ENCODE measurements around the gene CHD9.
"Not testable (repeated sequence)": the region's sequence is repeated elsewhere in the genome, so short reads cannot be mapped to it uniquely, and the experiment has no call there.

Gene CHD9

GRCh38 chr16:53051255-53051654 lies 3.5 kb upstream of the CHD9 start:
- not testable (repeated sequence) for DNase-seq

- peak; percentile 73 for DNase-seq
These were observed 2.0 kb upstream of the CHD9 start, which contains the start of gene CHD9NB for GRCh38 chr16:53052519-53053501. CHD9NB (minus strand) TSS chr16:53052897; CDS start chr16:53044158, 8,739 bp downstream.

- peak; percentile 24 for DNase-seq
These were observed 673 bp upstream of the CHD9 start for GRCh38 chr16:53053967-53054669.

GRCh38 chr16:53055541-53056391 lies 975 bp downstream of the CHD9 start:
- peak; percentile 73 for DNase-seq

- DNase-seq, result peak; percentile 67
These were observed 1.6 kb downstream of the CHD9 start for GRCh38 chr16:53056392-53056881.

- DNase-seq, result no peak
These were observed 2.9 kb downstream of the CHD9 start for GRCh38 chr16:53057658-53058057.

GRCh38 chr16:53058441-53058840 lies 3.6 kb downstream of the CHD9 start:
- no peak for DNase-seq

GRCh38 chr16:53058882-53059281 lies 4.1 kb downstream of the CHD9 start:
- DNase-seq, result no peak

- DNase-seq, result no peak
These were observed 4.9 kb downstream of the CHD9 start for GRCh38 chr16:53059672-53060071.

- DNase-seq, result no peak
These were observed 6.5 kb downstream of the CHD9 start for GRCh38 chr16:53061256-53061655.

- DNase-seq, result no peak
These were observed 6.9 kb downstream of the CHD9 start for GRCh38 chr16:53061701-53062159.

GRCh38 chr16:53064081-53064578 lies 9.3 kb downstream of the CHD9 start:
- DNase-seq, result no peak

- DNase-seq, result no peak
These were observed 10.8 kb downstream of the CHD9 start for GRCh38 chr16:53065461-53066061.

GRCh38 chr16:53067675-53068074 lies 12.9 kb downstream of the CHD9 start:
- DNase-seq, result no peak

GRCh38 chr16:53068423-53068833 lies 13.6 kb downstream of the CHD9 start:
- no peak for DNase-seq

GRCh38 chr16:53069772-53070171 lies 15.0 kb downstream of the CHD9 start:
- no peak for DNase-seq

GRCh38 chr16:53071748-53072301 lies 17.0 kb downstream of the CHD9 start:
- no peak for DNase-seq

GRCh38 chr16:53073022-53073421 lies 18.2 kb downstream of the CHD9 start:
- DNase-seq, result no peak

GRCh38 chr16:53074296-53074695 lies 19.5 kb downstream of the CHD9 start:
- not testable (repeated sequence) for DNase-seq

GRCh38 chr16:53075461-53075860 lies 20.7 kb downstream of the CHD9 start:
- DNase-seq, result not testable (repeated sequence)

GRCh38 chr16:53078247-53078646 lies 23.5 kb downstream of the CHD9 start:
- DNase-seq, result no peak
